ENCODE data around the gene TOMM5.

The TOMM5 gene
- 0.58 to 3.7 (median 2.1) reads per million in 18 experiments for total RNA-seq

GRCh38 chr9:37592108-37592951, at the start of gene TOMM5:
Gene TOMM5, minus strand, starts transcription at chr9:37592597. Its CDS starts 65 bp downstream, at chr9:37592532.
- DNase-seq = peak; percentile 90 to 94

GRCh38 chr9:37641331-37641730, 48.9 kb upstream of the TOMM5 start:
- DNase-seq = no peak

DNA sequence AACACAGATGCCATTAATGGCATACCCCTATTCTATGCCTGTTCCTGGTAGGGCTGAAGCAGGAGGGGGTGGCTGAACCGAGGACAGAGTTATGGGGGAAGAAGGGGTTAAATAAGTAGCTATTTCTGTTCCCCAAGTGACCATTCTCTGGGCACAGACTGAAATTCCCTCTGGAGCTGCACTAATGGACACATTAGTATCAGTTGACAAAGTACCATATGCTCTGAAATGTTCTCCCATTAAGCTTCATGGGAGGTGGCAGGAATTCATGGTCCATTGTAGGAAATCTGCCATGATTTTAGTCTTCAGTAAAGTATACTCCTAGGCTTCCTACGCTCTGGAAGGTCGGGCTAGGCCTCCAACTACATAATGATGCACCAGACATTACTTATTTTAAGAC, 47.8 kb upstream of the TOMM5 start:
- DNase-seq = no peak

GRCh38 chr9:37639841-37640240, 47.4 kb upstream of the TOMM5 start:
- no peak for DNase-seq

DNA sequence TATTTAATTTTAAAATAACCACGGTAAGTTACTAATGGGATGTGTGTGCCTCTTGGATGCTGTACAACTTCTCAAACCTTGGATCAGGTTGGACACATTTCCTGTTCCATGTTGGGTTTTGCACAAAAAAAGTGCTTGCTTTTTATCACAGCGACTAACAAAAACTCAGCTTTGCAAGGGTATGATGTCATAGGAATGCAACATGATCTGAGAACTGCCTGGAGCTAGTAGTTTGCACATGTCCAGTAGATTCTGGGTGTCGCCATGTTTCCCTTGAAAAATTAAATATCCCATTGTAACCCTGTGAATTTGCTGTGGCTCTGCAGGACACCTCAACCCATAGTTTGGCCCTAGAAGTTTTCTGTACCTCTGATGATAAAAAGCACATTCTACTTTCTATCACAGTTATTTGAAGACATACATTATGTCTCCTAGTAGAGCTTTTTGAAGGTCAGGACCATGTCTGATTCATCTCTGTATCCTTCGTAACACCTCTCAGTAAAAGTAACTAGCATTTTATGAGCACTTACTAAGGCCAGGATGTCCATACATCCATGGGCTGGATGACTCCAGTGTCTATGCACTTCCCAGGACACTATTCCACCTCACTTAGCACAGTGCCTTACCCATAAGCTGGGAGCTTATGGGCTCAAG, 46.8 kb upstream of the TOMM5 start:
- DNase-seq = no peak

- DNase-seq = no peak
These were observed 44.4 kb upstream of the TOMM5 start for GRCh38 chr9:37636511-37637448.

- DNase-seq = no peak
These were observed 43.4 kb upstream of the TOMM5 start for GRCh38 chr9:37635808-37636207.

GRCh38 chr9:37632479-37632878, 40.1 kb upstream of the TOMM5 start:
- DNase-seq = no peak

DNA sequence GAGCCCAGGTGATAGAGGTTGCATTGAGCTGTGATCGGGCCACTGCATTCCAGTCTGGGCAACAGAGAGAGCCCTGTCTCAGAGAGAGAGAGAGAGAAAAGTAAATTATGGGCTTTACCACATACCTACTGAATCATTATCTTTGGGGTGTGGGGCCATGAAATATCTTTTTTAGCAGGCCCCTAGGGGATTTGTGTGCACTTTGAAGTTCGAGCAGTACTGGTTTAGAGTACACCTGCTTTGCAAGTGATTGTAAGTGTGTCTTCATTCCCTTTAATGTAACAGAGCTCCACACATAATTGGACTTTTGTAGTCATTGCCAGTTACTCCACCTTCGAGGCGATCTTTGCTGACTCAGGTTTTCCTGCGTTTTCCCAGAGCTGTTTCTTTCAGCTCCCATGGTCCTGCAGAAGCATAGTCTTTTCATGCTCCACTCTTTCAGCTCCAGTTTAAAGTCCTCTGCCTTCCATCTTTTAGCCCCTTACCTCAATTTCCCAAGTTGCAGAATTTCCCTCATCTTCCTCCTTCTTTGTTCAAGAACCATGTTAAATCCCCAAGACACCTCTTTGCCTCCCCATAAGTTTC, 34.4 kb upstream of the TOMM5 start:
- DNase-seq = no peak

DNA sequence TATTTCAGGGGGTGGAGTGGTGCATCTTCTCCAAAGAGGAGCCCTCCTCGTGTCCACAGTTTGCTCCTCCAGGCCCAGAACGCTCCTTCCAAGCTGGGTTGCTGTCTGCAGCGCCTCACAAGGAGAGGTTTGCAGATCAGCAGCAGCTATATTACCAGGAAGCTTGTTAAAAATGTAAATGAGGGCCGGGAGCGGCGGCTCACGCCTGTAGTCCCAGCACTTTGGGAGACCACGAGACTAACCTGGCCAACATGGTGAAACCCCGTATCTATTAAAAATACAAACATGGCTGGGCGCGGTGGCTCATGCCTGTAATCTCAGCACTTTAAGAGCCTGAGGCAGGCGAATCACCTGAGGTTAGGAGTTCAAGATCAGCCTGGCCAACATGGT, 33.4 kb upstream of the TOMM5 start:
- no peak for DNase-seq

DNA sequence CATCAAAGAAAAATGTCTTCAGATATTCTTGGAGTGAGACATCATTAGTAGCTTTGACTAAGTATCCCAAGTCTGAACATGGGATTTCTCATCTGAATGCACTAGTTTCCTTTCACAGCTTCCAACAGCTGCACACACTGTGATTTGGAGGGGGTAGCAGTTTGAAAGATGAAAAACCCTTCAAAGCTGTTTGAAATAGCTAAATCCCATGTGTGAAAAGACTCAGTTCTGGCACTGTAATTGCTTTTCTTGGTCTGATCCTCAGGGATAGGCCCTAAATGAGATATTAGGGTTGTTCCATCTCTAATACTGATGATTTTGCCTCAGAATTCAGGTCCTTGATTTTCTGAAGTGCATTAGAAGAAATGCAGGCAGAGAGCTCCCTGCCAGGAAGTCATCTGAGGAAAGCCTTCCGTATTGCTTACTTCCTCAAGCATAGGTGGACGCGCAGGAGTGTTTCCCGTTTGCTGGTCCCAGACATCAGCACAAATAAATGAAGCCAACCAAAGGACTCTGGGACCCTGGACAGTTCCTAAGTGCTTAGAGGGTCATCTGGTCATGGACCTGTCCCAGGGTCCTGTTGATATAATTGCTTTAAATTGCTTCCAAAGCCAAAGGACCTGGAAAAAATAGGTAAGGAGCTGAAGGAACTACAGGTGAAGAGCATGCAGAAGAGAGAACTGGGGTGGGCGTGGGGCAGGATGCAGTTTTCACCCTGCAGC, 32.8 kb upstream of the TOMM5 start:
- no peak for DNase-seq

DNA sequence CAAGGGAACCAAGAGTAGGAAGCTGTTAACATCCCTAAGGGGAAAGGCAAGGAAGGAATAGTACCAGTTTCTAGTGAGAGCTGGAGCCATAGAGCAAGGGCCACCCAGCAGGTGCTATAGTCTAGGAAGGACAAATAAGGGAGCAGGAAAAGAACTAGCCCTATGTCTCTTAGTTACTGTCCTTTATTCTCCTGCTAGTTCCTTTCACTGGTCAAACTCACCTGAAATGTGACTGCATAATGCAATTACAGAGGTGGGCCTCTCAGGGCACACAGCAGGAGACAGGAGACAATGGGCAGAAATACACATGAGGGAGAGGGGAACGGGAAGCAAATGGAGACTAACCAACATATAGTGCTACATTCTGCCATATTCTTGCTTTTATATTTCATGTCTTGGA, 31.7 kb upstream of the TOMM5 start:
- no peak for DNase-seq

DNA sequence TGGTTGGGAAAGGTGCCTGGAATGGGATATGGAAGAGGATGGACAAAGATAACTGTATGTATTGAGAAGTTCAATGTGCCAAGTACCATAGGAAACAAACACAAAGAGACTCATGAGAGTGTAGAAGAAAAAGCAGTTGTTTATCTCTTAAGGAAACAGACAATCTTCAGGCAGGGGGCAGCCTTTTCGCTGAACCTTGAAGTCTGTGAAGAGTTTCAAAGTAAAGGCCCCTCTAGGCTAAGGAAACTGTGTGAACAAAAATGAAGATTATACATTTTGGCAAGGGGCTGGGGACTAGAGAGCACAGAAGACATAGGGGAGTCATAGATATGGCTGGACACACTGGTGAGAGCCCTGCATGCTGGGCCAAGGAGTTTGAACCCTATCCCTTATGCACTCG, 30.9 kb upstream of the TOMM5 start:
- no peak for DNase-seq

GRCh38 chr9:37622462-37622861, 30.1 kb upstream of the TOMM5 start:
- no peak for DNase-seq

GRCh38 chr9:37621273-37622121, 29.1 kb upstream of the TOMM5 start:
- DNase-seq = no peak

- no peak for DNase-seq
These were observed 28.0 kb upstream of the TOMM5 start for GRCh38 chr9:37620396-37620795.

GRCh38 chr9:37619806-37620205, 27.4 kb upstream of the TOMM5 start:
- no peak for DNase-seq

GRCh38 chr9:37618817-37619216, 26.4 kb upstream of the TOMM5 start:
- DNase-seq = no peak

- no peak for DNase-seq
These were observed 25.4 kb upstream of the TOMM5 start for GRCh38 chr9:37617832-37618231.

- no peak for DNase-seq
These were observed 24.8 kb upstream of the TOMM5 start for GRCh38 chr9:37617161-37617560.

GRCh38 chr9:37611961-37612360, 19.6 kb upstream of the TOMM5 start:
- DNase-seq = no peak
